Spleen (tissue), 7 donors: ENCODE data around the gene CERKL.

Experiments used
- POLR2A ChIP-seq, 3 donors: fragments of 450-650 bp; IDR thresholded peaks; one replicate each; pipeline ENCODE4 v1.5.1; 2017; ENCODE audit warnings: antibody characterized with exemption in 3 of 3, mild to moderate bottlenecking in 1 of 3
- POLR2AphosphoS5 ChIP-seq, 3 donors: sonication (generic); formaldehyde crosslinking; IDR thresholded peaks; one replicate each; pipeline ENCODE4 v1.5.1; 2017; ENCODE audit warnings: antibody characterized with exemption in 3 of 3
- TF ChIP-seq, protein P1 (sequence below), 11 experiments: fragments of 200-600 bp in 7 of 11; fragments of 450-650 bp in 4 of 11; sonication (generic) in 4 of 11; IDR thresholded peaks in 8 of 11; conservative IDR thresholded peaks in 3 of 11; 1 replicate in 7 of 11; 2 replicates in 4 of 11; pipeline versions ENCODE4 v1.4.0 to v1.8.0; 2016 to 2021; ENCODE audit warnings: antibody characterized with exemption in 11 of 11, inconsistent platforms in 4 of 11, mild to moderate bottlenecking in 1 of 11
- donor health status: DM: no; HTN: no; CAD: no; lungs with moderate emphysema.
- donor health status: DM: no; HTN: no; CAD: no.
- donor health status: DM: no; HTN: no; CAD: no.

- TF ChIP-seq, protein P1, sequence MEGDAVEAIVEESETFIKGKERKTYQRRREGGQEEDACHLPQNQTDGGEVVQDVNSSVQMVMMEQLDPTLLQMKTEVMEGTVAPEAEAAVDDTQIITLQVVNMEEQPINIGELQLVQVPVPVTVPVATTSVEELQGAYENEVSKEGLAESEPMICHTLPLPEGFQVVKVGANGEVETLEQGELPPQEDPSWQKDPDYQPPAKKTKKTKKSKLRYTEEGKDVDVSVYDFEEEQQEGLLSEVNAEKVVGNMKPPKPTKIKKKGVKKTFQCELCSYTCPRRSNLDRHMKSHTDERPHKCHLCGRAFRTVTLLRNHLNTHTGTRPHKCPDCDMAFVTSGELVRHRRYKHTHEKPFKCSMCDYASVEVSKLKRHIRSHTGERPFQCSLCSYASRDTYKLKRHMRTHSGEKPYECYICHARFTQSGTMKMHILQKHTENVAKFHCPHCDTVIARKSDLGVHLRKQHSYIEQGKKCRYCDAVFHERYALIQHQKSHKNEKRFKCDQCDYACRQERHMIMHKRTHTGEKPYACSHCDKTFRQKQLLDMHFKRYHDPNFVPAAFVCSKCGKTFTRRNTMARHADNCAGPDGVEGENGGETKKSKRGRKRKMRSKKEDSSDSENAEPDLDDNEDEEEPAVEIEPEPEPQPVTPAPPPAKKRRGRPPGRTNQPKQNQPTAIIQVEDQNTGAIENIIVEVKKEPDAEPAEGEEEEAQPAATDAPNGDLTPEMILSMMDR (IDR thresholded peaks at IDR 0.05 in 8 of 11, conservative IDR thresholded peaks at IDR 0.05 in 3 of 11), result no peak
- TF ChIP-seq POLR2AphosphoS5 (IDR thresholded peaks at IDR 0.05) (no peak), POLR2A (IDR thresholded peaks at IDR 0.05) (no peak)
These were observed 50.7 kb downstream of the CERKL start for GRCh38 chr2:181605889-181606837.
